NCI-H748 (cell line): Measurements from ENCODE around the gene PRKRIP1.
A peak's percentile ranks its signal among the peaks of the same experiment; 100 is the strongest.
"Not testable (repeated sequence)": the region's sequence is repeated elsewhere in the genome, so short reads cannot be mapped to it uniquely, and the experiment has no call there.

Experiments used
- DNase-seq: peaks from one replicate; lab custom pipeline; 2025; ENCODE audit not compliant: unreplicated experiment; lab: John Stamatoyannopoulos, UW

PRKRIP1 gene

DNA sequence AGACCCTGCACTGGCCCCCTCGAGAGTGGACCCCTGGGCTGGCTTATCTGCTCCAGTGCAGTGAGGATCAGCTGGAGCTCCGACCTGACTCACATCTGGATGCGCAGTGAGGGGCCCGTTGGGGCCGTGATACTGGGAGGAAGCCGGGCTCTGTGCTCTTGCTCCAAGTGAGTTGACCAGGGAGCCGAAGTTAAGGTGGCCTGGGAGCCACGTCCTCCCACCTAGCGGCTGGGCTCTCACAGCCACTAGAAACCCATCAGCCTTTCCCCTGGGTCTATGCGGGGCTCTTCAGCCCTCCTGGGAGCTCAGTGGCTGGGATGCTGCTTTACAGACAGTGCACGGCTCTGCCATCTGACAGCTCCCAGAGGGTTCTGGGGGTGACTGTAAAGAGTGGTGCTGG, 59.4 kb downstream of the PRKRIP1 start:
- DNase-seq = no peak

DNA sequence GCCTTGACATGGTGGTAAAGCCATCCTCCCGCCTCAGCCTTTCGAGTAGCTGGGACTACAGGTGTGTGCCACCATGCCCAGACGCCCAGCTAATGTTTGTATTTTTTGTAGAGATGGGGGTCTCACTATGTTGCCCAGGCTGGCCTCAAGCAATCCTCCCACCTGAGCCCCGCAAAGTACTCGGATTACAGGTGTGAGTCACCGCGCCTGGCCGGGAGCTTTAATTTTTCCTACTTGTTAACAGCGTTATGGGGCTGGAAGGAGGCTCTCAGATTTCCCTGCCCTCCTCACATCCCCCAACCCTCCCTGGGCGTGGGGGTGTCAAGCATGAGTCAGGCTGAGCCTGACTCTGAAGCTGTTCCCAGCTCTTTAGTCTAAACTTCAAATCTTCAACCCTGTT, 60.2 kb downstream of the PRKRIP1 start:
- no peak for DNase-seq

DNA sequence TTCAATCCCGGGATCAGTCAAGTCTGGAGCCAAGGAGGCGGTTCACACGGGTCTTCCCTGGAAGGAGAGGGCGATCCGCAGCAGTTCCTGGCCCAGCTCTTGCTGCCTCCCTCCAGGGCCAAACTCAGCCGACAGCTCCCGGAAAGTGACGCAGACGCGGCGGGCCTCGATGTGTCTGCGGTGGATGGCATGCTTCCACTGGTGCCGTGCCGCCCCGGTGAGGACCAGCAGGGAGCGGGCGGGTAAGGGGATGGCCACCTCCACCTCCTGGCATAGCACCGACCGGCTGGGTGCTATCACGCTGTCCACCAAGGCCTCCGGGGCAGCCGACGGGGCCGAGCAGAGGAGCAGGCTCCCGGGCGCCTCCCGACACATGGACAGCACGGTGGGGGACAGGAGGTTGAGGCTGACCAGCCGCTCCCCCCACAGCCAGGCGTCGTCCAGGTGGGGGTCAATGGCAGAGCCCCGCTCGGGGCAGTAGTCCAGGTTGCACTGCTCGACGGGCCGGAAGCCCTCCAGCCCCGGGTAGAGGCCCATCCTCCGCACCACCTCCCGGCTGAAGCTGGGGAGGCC, 61.3 kb downstream of the PRKRIP1 start:
- DNase-seq = no peak

DNA sequence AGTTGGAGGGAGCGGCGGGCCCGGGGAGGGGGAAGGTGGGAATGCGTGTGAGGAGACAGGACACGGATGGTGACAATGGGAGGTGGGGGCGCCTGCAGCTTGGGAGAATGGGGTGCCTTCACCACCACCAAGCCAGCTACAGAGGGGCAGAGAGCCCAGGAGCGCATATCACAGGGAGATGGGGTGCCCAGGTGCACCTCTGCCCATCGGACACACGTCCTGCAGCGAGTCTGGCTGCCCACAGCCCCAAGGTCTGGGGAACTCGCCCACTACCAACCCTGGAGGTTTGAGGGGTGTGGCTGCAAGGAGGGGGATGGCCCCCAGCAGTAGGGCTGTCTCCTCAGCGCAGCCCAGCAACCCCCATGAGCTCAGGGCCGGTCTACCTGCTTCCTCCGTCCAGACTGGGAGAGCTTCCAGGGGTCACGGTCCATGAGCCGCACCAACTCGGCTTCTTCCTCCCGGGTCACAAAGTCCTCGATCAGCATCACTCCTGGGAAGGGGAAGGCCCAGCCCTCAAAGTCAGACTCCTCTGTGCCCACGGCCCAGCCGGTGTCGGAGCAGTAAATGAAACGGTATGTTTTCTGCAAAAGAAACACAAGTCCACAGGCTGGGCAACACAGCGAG, 63.2 kb downstream of the PRKRIP1 start:
- DNase-seq = no peak

DNA sequence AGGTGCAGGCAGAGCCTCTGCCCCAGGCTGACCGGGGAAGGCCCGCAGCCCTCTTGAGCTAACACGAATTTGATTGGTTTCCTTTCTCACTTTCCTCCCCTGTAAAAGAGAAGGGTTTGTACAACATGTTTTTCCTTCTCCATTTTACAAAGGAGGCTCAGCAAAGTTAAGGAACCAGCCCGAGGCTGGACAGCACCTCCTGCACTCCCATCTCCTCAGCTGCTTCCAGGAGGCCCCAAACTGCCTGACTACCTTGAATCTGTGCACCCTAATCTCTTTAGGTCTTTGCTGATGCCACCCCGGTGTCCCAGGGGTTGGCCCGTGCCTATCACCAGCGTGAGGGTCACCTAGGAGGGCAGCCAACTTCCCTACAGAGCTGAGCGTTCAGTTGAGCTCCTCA, 64.3 kb downstream of the PRKRIP1 start:
- DNase-seq = no peak

DNA sequence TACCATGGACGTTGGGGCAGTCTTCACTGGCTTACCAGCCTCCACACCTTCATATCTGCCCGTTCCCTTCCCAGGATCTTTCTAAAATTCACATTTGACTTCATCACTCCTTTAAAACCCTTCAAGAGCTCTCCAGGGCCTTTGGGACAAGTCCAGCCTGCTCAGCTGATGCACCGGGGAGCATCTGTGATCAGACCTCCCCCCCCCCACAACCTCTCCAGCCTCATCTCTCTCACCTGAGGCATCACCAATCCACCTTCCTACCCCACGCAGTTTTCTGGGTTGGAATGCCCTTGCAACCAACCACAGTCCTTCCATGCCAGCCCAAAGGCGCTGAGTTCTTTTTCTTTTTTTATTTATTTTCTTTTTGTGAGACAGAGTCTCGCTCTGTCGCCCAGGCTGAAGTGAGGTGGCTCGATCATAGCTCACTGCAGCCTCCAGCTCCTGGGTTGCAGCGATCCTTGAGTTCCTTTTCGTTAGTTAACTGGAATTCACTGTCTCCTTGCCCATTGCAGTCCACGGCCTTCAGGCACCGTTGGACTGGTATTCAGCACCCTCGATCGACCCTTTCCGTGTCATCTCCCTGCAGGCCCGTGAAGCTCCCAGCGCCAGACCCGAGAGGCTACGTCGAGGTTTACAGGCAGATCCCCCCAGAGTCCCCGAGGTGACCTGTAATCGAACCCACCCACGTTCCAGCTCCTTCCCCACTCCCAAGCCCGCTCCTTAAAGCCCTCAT, 67.8 kb downstream of the PRKRIP1 start:
- peak; percentile 45 for DNase-seq

DNA sequence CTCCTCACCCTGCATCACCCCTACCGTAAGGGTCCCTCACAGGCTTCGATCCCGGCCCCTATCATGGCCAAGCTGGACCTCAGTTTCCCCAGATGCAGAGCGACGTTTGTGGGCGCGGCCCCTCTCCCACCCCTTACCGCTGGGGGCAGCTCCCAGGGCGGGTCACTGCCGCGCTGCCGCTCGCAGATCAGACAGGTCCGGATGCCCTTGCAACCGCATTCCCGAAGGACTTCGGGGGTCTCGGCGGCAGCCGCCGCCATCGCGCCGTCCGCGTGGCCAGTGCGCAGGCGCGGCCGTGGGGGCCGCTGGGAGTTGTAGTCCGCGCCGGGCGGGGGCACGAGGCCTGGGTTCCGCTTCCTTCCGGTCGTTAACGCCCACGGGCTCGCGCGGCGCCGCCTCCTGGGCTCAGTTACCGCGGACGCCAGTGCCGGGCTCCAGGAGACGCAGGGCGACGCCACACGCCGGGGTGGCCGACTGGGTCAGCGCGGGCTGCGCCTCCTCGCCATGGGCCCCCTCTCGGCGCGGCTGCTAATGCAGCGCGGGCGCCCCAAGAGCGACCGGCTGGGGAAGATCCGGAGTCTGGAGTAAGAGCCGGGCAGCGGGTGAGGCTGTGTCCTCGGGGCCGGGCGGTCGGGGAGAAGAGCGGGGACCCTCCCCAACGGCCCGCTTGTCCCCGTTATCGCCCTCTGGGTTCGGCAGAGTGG, 68.6 kb downstream of the PRKRIP1 start, which contains the start of the genes ALKBH4 and LRWD1:
Gene ALKBH4, minus strand, starts transcription at position 287 of the 704 bp plus-strand sequence. Its CDS starts 27 bp downstream, at position 260.
Gene LRWD1, plus strand, starts transcription at position 408 of the 704 bp plus-strand sequence. Its CDS starts 97 bp downstream, at position 505.
- peak; percentile 92 for DNase-seq

DNA sequence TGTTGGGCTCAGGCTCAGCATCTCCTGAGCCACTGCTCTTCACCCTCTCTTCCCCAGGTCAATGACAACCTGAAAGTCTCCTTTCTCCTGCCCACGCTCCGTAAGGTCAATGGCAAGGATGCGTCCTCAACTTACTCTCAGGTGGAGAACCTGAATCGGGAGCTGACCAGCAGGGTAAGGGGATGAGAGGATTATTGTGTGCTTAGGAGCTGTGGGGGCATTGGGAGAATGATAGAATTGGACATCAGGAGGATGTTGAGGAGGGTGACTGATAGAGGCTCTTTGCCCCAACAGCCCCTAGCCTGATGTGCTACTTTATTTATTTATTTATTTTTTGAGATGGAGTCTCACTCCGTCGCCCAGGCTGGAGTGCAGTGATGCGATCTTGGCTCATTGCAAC, 69.9 kb downstream of the PRKRIP1 start:
- no peak for DNase-seq

DNA sequence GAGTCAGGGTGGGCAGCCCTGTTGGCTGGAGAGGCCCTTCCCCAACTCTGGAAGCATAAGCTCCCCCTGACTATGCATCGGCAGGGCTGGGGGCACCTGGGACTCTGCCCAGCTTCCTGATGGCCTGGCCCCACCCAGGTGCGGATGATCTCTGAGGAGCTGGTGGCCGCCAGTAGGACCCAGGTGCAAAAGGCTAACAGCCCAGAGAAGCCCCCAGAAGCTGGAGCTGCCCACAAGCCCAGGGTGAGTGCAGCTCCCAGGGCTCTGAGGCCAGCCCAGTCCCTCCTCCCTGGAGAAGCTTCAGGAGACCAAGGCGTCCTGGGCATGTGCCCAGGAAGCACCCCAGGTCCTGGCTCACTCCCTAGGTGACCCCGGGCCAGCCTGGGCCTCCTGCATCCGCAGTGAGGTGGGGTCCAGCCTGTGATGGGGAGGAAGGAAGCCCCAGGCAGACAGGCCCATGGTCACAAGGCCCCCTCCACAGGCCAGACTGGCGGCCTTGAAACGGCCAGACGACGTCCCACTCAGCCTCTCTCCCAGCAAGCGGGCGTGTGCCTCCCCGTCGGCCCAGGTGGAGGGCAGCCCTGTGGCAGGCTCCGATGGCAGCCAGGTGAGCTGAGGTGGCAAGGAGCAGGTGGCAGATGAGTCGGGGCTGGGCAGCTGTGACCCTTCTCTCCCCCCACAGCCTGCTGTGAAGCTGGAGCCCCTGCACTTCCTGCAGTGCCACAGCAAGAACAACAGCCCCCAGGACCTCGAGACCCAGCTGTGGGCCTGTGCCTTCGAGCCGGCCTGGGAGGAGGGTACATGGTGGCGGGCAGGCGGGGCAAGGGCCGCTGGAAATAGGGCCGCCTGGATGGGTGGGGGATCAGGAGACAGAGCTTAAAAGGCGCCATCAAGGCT, 71.7 kb downstream of the PRKRIP1 start:
- DNase-seq = no peak

DNA sequence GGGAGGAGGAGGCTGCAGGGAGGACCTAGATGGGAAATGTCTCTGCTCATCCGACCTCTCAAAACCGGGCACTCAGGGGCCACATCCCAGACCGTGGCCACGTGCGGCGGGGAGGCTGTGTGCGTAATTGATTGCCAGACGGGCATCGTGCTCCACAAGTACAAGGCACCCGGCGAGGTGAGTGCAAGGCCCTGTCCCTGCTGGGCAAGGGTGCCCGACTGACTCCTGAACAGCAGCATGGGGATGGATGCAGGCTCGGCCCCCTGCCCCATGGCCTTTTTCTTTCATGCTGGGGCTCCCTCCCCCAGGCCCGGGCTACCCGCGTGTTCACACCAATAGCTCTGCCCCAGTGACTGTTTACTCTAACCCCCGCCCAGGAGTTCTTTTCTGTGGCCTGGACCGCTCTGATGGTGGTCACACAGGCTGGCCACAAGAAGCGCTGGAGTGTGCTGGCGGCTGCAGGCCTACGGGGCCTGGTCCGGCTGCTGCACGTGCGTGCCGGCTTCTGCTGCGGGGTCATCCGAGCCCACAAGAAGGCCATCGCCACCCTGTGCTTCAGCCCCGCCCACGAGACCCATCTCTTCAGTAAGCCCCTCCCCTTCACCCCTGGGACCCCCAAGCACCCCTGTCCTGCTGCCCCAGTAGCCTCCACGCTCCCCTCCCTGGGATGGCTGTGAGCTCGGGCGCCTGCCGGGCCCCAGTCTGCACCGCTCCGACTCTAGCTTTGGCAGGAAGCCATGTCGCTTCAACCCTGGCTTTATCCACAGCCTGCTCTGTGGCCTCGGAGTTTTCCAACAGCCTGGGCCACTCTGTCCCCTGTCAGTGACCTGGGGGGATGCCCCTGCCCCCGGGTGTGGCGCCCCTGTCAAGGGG, 72.6 kb downstream of the PRKRIP1 start:
- DNase-seq = no peak

DNA sequence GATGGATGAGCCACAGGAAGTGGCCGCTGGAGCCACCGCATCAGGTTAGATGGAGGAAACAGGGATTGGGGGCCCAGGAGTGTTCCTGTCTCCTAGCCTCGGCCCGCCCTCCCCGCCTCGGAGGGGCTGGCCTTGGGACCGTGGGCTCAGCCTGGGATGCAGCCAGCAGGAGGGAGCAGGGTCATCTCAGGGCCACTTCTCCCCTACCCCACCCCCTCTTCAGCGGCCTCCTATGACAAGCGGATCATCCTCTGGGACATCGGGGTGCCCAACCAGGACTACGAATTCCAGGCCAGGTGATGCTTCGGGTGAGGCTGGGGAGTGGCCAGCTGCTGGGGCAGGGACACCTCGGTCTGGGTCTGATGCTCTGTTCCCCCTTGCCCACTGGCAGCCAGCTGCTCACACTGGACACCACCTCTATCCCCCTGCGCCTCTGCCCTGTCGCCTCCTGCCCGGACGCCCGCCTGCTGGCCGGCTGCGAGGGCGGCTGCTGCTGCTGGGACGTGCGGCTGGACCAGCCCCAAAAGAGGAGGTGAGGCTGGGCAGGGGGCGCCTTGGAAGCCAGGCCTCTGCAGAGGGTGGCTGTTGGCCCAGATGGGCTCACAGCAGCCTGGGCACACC, 73.3 kb downstream of the PRKRIP1 start:
- no peak for DNase-seq

DNA sequence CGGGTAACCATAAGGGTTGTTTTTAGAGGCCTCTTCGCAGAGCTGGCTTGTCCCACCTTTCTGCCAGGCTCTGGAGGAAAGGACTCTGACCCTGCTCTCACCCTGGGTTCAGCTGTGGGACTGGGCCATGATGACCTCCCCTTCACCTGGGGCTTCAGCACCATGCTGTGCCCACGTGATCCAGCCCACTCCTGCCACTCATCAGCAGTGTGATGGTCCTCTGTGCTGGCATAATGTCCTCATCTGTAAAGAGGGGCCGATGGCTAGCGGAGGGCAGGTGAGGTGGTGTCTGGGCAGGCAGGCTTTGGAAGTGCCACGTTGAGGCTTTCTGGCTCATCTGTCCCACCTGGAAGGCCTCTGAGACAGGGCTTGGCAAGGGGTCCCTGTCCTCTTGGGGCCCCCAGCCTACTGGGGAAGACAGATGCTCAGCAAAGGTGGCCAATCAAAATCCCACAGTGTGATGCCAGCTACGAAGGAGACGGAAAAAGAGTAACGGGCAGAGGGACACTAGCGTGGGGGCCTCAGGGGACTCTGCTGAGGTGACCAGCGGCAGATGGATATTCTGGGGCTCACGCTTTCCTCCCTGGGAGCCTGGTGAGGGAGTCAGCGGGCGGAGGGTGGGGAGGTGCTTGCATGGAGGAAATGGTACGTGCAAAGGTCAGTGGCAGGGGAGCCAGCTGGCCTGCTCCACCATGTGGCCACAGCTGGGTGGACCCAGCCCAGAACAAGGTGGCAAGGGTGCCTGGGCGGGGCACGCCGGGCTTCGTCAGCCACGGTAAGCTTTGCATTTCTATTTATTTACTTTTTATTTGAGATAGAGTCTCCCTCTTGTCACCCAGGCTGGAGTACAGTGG, 74.0 kb downstream of the PRKRIP1 start:
- no peak for DNase-seq

DNA sequence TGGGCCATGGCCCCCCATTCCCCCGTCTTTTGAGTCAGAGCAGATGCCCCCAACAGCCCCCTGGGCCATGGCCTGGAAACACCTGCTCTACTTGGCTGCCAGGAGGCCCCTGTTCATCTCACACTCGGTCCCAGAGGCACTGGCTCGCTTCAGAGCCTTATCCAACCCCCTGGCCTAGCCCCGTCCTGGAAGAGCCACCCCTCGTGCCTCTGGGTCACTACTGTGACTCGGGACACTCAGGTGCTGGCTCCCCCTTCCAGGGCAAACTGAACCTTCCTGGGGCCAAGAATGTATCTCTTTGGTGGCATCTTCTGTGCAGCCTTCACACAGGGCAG, 75.6 kb downstream of the PRKRIP1 start:
- DNase-seq = no peak

DNA sequence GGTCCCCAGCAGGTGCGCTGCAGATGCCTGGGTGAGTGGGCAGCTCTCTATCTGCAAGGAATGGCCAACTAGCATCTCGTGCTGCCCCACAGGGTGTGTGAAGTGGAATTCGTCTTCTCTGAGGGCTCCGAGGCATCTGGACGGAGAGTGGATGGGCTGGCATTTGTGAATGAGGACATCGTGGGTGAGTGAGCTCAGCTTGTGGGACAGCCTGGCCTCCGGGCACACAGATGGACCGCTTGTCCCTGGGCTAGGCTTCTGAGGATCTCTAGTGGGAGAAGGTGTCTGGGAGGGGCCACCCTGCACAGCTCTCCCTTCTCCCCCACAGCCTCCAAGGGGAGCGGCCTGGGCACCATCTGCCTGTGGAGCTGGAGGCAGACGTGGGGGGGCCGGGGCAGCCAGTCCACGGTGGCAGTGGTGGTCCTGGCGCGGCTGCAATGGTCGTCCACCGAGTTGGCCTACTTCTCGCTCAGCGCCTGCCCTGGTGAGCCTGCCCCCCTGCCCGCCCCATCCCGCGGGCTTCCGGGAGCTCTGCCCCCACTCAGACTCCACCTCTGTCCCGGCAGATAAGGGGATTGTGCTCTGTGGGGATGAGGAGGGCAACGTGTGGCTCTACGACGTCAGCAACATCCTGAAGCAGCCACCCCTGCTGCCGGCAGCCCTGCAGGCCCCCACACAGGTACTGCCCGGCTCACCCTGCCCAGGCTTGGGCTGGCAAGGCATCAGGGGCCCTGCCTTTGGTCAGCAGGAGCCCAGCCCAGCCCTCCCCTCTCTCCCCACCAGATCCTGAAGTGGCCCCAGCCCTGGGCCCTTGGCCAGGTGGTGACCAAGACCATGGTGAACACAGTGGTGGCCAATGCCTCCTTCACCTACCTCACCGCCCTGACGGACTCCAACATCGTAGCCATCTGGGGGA, 76.2 kb downstream of the PRKRIP1 start:
- no peak for DNase-seq

DNA sequence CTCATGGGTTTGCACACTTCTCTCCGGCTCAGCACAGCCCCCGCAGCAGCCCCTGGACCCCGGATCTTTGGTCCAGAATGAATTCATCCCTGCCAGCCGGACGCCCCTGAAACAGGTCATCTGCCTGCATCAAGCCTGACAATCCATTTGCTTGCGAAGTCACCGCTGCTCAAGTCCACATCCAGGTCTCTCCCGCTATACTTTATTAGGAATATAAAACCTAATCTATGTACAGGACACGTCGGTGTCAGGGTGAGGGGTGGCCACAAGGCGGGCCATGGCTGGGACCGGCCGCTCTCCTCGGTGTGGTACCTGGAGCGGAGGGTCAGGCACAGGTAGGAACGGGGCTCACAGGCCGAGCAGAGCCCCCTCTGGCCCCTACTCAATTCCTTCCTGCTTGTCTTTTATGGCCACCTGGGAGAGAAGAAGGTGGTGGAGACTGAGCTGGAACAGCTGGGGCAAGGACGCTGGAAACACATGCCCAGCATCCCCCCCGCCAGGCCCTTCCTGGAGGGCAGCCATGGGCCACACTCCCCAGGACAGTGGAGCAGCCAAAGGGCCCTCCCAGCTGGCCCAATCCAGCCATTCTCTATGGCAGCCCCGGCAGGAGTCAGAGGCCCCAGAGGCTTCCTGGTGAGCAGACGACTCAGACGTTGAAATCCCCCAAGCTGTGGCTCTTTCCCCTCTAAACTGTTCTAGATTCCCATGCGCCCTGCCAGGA, 77.3 kb downstream of the PRKRIP1 start:
- DNase-seq = no peak

DNA sequence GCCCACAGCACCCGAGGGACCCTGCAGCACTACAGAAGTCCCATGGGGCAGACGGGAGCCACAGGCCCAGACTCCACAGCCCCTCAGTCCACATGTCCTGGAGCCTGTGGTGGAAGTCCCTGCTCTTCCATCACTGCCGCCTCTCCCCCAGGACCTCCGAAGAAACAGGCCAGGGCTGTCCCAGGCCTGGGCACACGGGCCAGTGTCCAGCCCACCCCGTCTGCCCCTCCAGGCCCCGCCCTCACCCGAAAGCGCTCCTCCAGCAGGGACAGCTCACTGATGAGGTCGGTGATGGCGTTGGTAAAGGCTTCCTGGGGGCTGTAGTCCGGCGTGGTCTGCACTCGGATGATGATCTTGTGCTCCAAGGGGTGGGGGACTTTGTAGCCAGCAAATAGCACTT, 78.0 kb downstream of the PRKRIP1 start:
- DNase-seq = not testable (repeated sequence)
